ENCODE measurements around the gene GPR158.

Gene GPR158

GRCh38 chr10:25453619-25454018 is 278.8 kb downstream of the GPR158 start:
- Histone ChIP-seq H3K4me1 (ENCODE audit: control insufficient read depth, insufficient read depth, low read length) (no peaks in the 10 kb centered on the region), H3K4me3 (ENCODE audit: low read length) (no peak overlapping the region), H3K36me3 (ENCODE audit: control insufficient read depth, insufficient read depth, low read length) (no peaks in the 10 kb centered on the region), H3K27ac (ENCODE audit: low read length) (no peak overlapping the region), H3K9me3 (ENCODE audit: control insufficient read depth, insufficient read depth, low read length) (no peaks in the 10 kb centered on the region), H3K27me3 (ENCODE audit: control insufficient read depth, insufficient read depth, low read length) (no peaks in the 10 kb centered on the region)
- no peak for DNase-seq (ENCODE audit: low read depth, low spot score)
- no CpG with 5 or more reads among the region's 1 CpG for WGBS (ENCODE audit: insufficient coverage, insufficient read length)

GRCh38 chr10:25455980-25456567 is 281.3 kb downstream of the GPR158 start:
- Histone ChIP-seq H3K4me3 (ENCODE audit: low read length) (no peak overlapping the region), H3K27me3 (ENCODE audit: control insufficient read depth, insufficient read depth, low read length) (no peaks in the 10 kb centered on the region), H3K36me3 (ENCODE audit: control insufficient read depth, insufficient read depth, low read length) (no peaks in the 10 kb centered on the region), H3K27ac (ENCODE audit: low read length) (no peak overlapping the region), H3K4me1 (ENCODE audit: control insufficient read depth, insufficient read depth, low read length) (no peaks in the 10 kb centered on the region), H3K9me3 (ENCODE audit: control insufficient read depth, insufficient read depth, low read length) (no peaks in the 10 kb centered on the region)
- WGBS (ENCODE audit: insufficient coverage, insufficient read length), result 100% methylated on average over 1 of the region's 4 CpGs
- DNase-seq (ENCODE audit: low read depth, low spot score), result no peak

GRCh38 chr10:25457552-25457951 is 282.8 kb downstream of the GPR158 start:
- no peak overlapping the region for H3K27ac ChIP-seq (ENCODE audit: low read length)
- WGBS (ENCODE audit: insufficient coverage, insufficient read length), result no CpG with 5 or more reads among the region's 2 CpGs
- no peaks in the 10 kb centered on the region for H3K27me3 ChIP-seq (ENCODE audit: control insufficient read depth, insufficient read depth, low read length)
- H3K9me3 ChIP-seq (ENCODE audit: control insufficient read depth, insufficient read depth, low read length), result no peaks in the 10 kb centered on the region
- H3K36me3 ChIP-seq (ENCODE audit: control insufficient read depth, insufficient read depth, low read length), result no peaks in the 10 kb centered on the region
- no peaks in the 10 kb centered on the region for H3K4me1 ChIP-seq (ENCODE audit: control insufficient read depth, insufficient read depth, low read length)
- DNase-seq (ENCODE audit: low read depth, low spot score), result no peak
- no peak overlapping the region for H3K4me3 ChIP-seq (ENCODE audit: low read length)

- no peak for DNase-seq (ENCODE audit: low read depth, low spot score)
- Histone ChIP-seq H3K27me3 (ENCODE audit: control insufficient read depth, insufficient read depth, low read length) (no peaks in the 10 kb centered on the region), H3K4me3 (ENCODE audit: low read length) (no peak overlapping the region), H3K36me3 (ENCODE audit: control insufficient read depth, insufficient read depth, low read length) (no peaks in the 10 kb centered on the region), H3K4me1 (ENCODE audit: control insufficient read depth, insufficient read depth, low read length) (peaks cover 3% of the 10 kb centered on the region; the same call in 1 of the 2 replicates), H3K9me3 (ENCODE audit: control insufficient read depth, insufficient read depth, low read length) (no peaks in the 10 kb centered on the region), H3K27ac (ENCODE audit: low read length) (no peak overlapping the region)
- WGBS (ENCODE audit: insufficient coverage, insufficient read length), result no CpG with 5 or more reads among the region's 20 CpGs
These were observed 291.0 kb downstream of the GPR158 start for GRCh38 chr10:25465582-25466372.

- H3K36me3 ChIP-seq (ENCODE audit: control insufficient read depth, insufficient read depth, low read length), result no peaks in the 10 kb centered on the region
- no peak for DNase-seq (ENCODE audit: low read depth, low spot score)
- H3K4me1 ChIP-seq (ENCODE audit: control insufficient read depth, insufficient read depth, low read length), result peaks cover 3% of the 10 kb centered on the region; the same call in 1 of the 2 replicates
- no peaks in the 10 kb centered on the region for H3K27me3 ChIP-seq (ENCODE audit: control insufficient read depth, insufficient read depth, low read length)
- no CpG with 5 or more reads among the region's 8 CpGs for WGBS (ENCODE audit: insufficient coverage, insufficient read length)
- H3K4me3 ChIP-seq (ENCODE audit: low read length), result no peak overlapping the region
- H3K27ac ChIP-seq (ENCODE audit: low read length), result no peak overlapping the region
- H3K9me3 ChIP-seq (ENCODE audit: control insufficient read depth, insufficient read depth, low read length), result no peaks in the 10 kb centered on the region
These were observed 293.1 kb downstream of the GPR158 start for GRCh38 chr10:25467881-25468280.

- no peaks in the 10 kb centered on the region for H3K9me3 ChIP-seq (ENCODE audit: control insufficient read depth, insufficient read depth, low read length)
- H3K4me3 ChIP-seq (ENCODE audit: low read length), result no peak overlapping the region
- no peak overlapping the region for H3K27ac ChIP-seq (ENCODE audit: low read length)
- H3K27me3 ChIP-seq (ENCODE audit: control insufficient read depth, insufficient read depth, low read length), result no peaks in the 10 kb centered on the region
- no peaks in the 10 kb centered on the region for H3K36me3 ChIP-seq (ENCODE audit: control insufficient read depth, insufficient read depth, low read length)
- DNase-seq (ENCODE audit: low read depth, low spot score), result no peak
- WGBS (ENCODE audit: insufficient coverage, insufficient read length), result no CpG with 5 or more reads among the region's 3 CpGs
- no peaks in the 10 kb centered on the region for H3K4me1 ChIP-seq (ENCODE audit: control insufficient read depth, insufficient read depth, low read length)
These were observed 306.7 kb downstream of the GPR158 start for GRCh38 chr10:25481467-25481866.

- Histone ChIP-seq H3K4me3 (ENCODE audit: low read length) (no peak overlapping the region), H3K36me3 (ENCODE audit: control insufficient read depth, insufficient read depth, low read length) (no peaks in the 10 kb centered on the region), H3K9me3 (ENCODE audit: control insufficient read depth, insufficient read depth, low read length) (no peaks in the 10 kb centered on the region), H3K27me3 (ENCODE audit: control insufficient read depth, insufficient read depth, low read length) (no peaks in the 10 kb centered on the region), H3K4me1 (ENCODE audit: control insufficient read depth, insufficient read depth, low read length) (no peaks in the 10 kb centered on the region), H3K27ac (ENCODE audit: low read length) (no peak overlapping the region)
- no peak for DNase-seq (ENCODE audit: low read depth, low spot score)
- WGBS (ENCODE audit: insufficient coverage, insufficient read length), result no CpG with 5 or more reads among the region's 4 CpGs
These were observed 309.2 kb downstream of the GPR158 start for GRCh38 chr10:25483999-25484398.

GRCh38 chr10:25487266-25487665 is 312.5 kb downstream of the GPR158 start:
- Histone ChIP-seq H3K4me3 (ENCODE audit: low read length) (no peak overlapping the region), H3K4me1 (ENCODE audit: control insufficient read depth, insufficient read depth, low read length) (no peaks in the 10 kb centered on the region; the same call in 1 of the 2 replicates), H3K36me3 (ENCODE audit: control insufficient read depth, insufficient read depth, low read length) (no peaks in the 10 kb centered on the region), H3K27me3 (ENCODE audit: control insufficient read depth, insufficient read depth, low read length) (no peaks in the 10 kb centered on the region), H3K9me3 (ENCODE audit: control insufficient read depth, insufficient read depth, low read length) (no peaks in the 10 kb centered on the region), H3K27ac (ENCODE audit: low read length) (no peak overlapping the region)
- no peak for DNase-seq (ENCODE audit: low read depth, low spot score)
- WGBS (ENCODE audit: insufficient coverage, insufficient read length), result no CpG with 5 or more reads among the region's 5 CpGs

- no peak for DNase-seq (ENCODE audit: low read depth, low spot score)
- H3K27me3 ChIP-seq (ENCODE audit: control insufficient read depth, insufficient read depth, low read length), result no peaks in the 10 kb centered on the region
- no peak overlapping the region for H3K27ac ChIP-seq (ENCODE audit: low read length)
- no peak overlapping the region for H3K4me3 ChIP-seq (ENCODE audit: low read length)
- H3K9me3 ChIP-seq (ENCODE audit: control insufficient read depth, insufficient read depth, low read length), result no peaks in the 10 kb centered on the region
- H3K4me1 ChIP-seq (ENCODE audit: control insufficient read depth, insufficient read depth, low read length), result no peaks in the 10 kb centered on the region; the same call in 1 of the 2 replicates
- H3K36me3 ChIP-seq (ENCODE audit: control insufficient read depth, insufficient read depth, low read length), result no peaks in the 10 kb centered on the region
- WGBS (ENCODE audit: insufficient coverage, insufficient read length), result no CpG with 5 or more reads among the region's 1 CpG
These were observed 317.2 kb downstream of the GPR158 start for GRCh38 chr10:25492040-25492439.

GRCh38 chr10:25492680-25493079 is 317.9 kb downstream of the GPR158 start:
- H3K4me1 ChIP-seq (ENCODE audit: control insufficient read depth, insufficient read depth, low read length), result no peaks in the 10 kb centered on the region; the same call in 1 of the 2 replicates
- no peaks in the 10 kb centered on the region for H3K9me3 ChIP-seq (ENCODE audit: control insufficient read depth, insufficient read depth, low read length)
- no peak overlapping the region for H3K27ac ChIP-seq (ENCODE audit: low read length)
- no peaks in the 10 kb centered on the region for H3K27me3 ChIP-seq (ENCODE audit: control insufficient read depth, insufficient read depth, low read length)
- no peak overlapping the region for H3K4me3 ChIP-seq (ENCODE audit: low read length)
- H3K36me3 ChIP-seq (ENCODE audit: control insufficient read depth, insufficient read depth, low read length), result no peaks in the 10 kb centered on the region
- DNase-seq (ENCODE audit: low read depth, low spot score), result no peak
